AG09309 (cell line): ENCODE data around the gene LRMDA.
A peak's percentile ranks its signal among the peaks of the same experiment; 100 is the strongest.

Source experiments
- DNase-seq: peaks from one replicate; pipeline ENCODE4 v3.0.0-alpha.2; 2010; ENCODE audit warnings: low read depth
- H3K4me3 ChIP-seq: 2 replicates; pipeline ENCODE4 v1.5.1; 2011; ENCODE audit warnings: mild to moderate bottlenecking, low read depth, low read length, moderate library complexity; ENCODE audit not compliant: control insufficient read depth
- CTCF ChIP-seq: IDR thresholded peaks from 2 replicates; pipeline ENCODE4 v1.5.1; 2011; ENCODE audit warnings: mild to moderate bottlenecking, low read depth, low read length, inconsistent platforms; ENCODE audit not compliant: insufficient read depth, control insufficient read depth; ENCODE audit errors: missing control alignments

The LRMDA gene

GRCh38 chr10:75546004-75546403 is 114.6 kb downstream of the LRMDA start:
- TF ChIP-seq CTCF, result no peak
- DNase-seq, result no peak
- no peak overlapping the region for H3K4me3 ChIP-seq

DNA sequence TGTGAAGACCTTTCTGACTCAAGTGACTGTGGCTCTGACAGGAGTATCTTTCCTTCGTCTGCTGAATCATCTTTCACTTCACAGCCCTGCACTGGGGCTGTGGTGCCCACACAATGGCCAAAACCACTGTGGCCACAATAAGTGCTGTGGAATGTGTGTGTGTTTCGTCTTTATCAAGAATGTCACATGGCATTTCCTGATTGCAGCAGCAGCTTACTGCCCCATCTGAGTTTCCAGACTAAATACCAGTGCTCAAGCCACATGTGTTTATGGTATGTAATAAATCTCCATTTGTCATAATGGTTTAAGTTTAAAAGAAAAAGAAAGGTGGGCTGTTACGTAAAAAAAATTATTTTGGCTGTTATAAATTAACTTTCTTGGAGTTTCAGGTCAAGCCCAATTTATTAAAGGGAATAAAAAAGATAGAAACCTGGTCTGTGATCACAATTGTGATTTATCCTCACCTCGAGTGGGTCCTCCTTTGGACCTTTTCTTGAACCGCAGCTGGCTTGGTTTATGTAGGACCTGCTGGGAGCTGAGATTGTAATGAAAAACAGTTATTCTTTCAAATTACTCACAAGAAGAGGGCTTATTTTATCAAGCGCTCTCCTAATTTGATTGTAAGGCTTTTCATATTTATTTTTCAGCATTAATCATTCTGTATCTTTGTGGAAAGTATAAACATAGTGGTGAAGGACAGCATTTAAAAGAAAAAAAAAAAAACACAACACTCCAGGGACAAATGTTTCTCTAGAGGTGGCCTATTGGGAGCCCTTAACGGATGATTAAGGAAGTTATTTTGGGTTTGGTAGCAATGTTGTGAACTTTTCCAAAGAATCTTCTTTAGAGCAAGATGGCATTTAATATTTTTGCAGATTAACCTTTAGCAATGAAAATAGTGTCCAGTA is 116.2 kb downstream of the LRMDA start:
- H3K4me3 ChIP-seq, result no peak overlapping the region
- no peak for TF ChIP-seq CTCF
- DNase-seq, result peak; percentile 85

- no peak for DNase-seq
- no peak for TF ChIP-seq CTCF
- H3K4me3 ChIP-seq, result no peak overlapping the region
Measured at GRCh38 chr10:75548356-75548755, 116.9 kb downstream of the LRMDA start.

GRCh38 chr10:75550191-75550590 is 118.8 kb downstream of the LRMDA start:
- no peak overlapping the region for H3K4me3 ChIP-seq
- DNase-seq, result no peak
- TF ChIP-seq CTCF, result no peak

DNA sequence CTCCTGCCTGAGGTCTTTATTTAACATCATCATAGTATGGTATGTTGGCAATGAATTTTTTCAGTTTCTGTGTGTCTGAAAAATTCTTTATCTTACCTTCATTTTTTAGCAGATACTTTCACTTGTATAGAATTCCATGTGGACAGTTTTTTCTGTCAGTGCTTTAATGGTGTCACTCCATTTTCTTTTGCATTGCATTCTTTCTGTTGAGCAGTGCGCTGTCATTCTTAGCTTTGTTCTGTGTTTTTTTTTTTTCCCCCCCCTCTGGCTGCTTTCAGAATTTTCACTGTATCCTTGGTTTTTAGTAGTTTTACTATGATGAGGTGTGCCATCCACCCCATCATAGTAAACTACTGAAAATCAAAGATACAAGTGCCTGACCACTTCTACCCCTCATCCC is 120.7 kb downstream of the LRMDA start:
- no peak overlapping the region for H3K4me3 ChIP-seq
- DNase-seq, result no peak
- TF ChIP-seq CTCF, result no peak

DNA sequence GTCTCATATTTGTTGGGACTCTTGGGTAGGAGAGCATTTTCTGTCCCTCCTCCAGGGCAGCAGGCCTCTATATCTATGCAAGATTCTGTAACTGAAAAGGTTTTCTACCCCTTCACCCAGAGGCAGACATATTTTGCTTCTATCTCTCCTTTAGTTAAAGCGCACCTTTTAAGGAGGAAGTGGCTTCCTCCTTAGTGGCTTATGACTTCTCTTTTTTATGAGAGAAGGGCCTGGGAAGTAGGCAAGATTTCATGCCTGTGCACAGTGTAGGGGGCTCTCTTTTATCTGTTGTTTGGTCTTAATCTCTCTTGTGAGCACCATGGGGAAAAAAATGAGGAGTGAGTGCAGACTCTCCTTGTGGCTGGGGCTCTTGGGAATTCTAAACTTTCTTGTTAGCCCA is 122.1 kb downstream of the LRMDA start:
- H3K4me3 ChIP-seq, result no peak overlapping the region
- no peak for DNase-seq
- no peak for TF ChIP-seq CTCF
